Measurements from ENCODE around the gene DPY30.

Gene DPY30

GRCh38 chr2:32007121-32007391 is 32.5 kb downstream of the DPY30 start:
- TF ChIP-seq CTCF (IDR thresholded peaks at IDR 0.05; ENCODE audit: borderline replicate concordance, control extremely low read depth, extremely low read depth, insufficient read depth, missing control alignments), result no peak
- no peak for DNase-seq (ENCODE audit: low spot score)
- in situ Hi-C loops (cut with MboI; ENCODE audit: low sequenced_read_pairs, unreplicated experiment), result no loop called here

- in situ Hi-C loops (cut with MboI; ENCODE audit: low sequenced_read_pairs, unreplicated experiment), result no loop called here
- no peak for TF ChIP-seq CTCF (IDR thresholded peaks at IDR 0.05; ENCODE audit: borderline replicate concordance, control extremely low read depth, extremely low read depth, insufficient read depth, missing control alignments)
- DNase-seq (ENCODE audit: low spot score), result no peak
Observed at GRCh38 chr2:32005371-32005976, 34.1 kb downstream of the DPY30 start.

GRCh38 chr2:32003791-32004190 is 35.8 kb downstream of the DPY30 start:
- TF ChIP-seq CTCF (IDR thresholded peaks at IDR 0.05; ENCODE audit: borderline replicate concordance, control extremely low read depth, extremely low read depth, insufficient read depth, missing control alignments), result no peak
- in situ Hi-C loops (cut with MboI; ENCODE audit: low sequenced_read_pairs, unreplicated experiment), result no loop called here
- no peak for DNase-seq (ENCODE audit: low spot score)

- in situ Hi-C loops (cut with MboI; ENCODE audit: low sequenced_read_pairs, unreplicated experiment), result no loop called here
- DNase-seq (ENCODE audit: low spot score), result no peak
- no peak for TF ChIP-seq CTCF (IDR thresholded peaks at IDR 0.05; ENCODE audit: borderline replicate concordance, control extremely low read depth, extremely low read depth, insufficient read depth, missing control alignments)
Observed at GRCh38 chr2:32002406-32002805, 37.2 kb downstream of the DPY30 start.

GRCh38 chr2:31999438-31999837 is 40.2 kb downstream of the DPY30 start:
- in situ Hi-C loops (cut with MboI; ENCODE audit: low sequenced_read_pairs, unreplicated experiment), result no loop called here
- no peak for DNase-seq (ENCODE audit: low spot score)
- no peak for TF ChIP-seq CTCF (IDR thresholded peaks at IDR 0.05; ENCODE audit: borderline replicate concordance, control extremely low read depth, extremely low read depth, insufficient read depth, missing control alignments)

DNA sequence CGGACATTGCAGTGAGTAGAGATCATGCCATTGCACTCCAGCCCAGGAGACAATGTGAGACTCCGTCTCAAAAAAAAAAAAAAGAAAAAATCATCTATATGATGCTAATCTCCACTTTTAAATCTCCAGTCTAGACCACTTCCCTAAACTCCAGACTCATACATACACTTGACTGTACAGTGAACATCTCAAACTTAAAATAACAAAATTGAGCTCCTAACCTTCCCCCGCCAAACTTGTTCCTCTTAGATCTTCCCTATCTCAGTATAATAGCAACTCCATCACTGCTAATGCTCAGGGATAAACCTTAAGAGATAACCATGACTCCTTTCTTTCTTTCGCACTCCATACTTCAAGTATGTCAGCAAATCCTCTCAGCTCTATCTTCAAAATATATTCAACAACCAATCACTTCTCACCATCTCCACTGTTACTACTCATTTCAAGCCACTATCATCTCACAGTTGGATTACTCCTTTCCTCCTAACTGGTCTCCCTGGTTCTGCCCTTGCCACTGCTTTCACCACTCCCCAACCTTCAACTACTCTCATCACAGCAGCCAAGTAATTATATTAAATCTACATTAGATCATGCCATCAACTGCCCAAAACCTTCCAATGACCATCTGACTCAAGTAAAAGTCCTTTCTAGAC is 40.7 kb downstream of the DPY30 start:
- in situ Hi-C loops (cut with MboI; ENCODE audit: low sequenced_read_pairs, unreplicated experiment), result no loop called here

More for the DNA sequence above, 40.7 kb downstream of the DPY30 start:
- DNase-seq (ENCODE audit: low spot score), result no peak
- TF ChIP-seq CTCF (IDR thresholded peaks at IDR 0.05; ENCODE audit: borderline replicate concordance, control extremely low read depth, extremely low read depth, insufficient read depth, missing control alignments), result no peak
